Sigmoid colon (tissue), 7 donors: ENCODE data around the gene HCN3. TPM values are rescaled to one million over a fixed set of nuclear protein-coding genes. Genes with fewer than 3 reads are reported as not detected.
"Not testable (repeated sequence)": the region's sequence is repeated elsewhere in the genome, so short reads cannot be mapped to it uniquely, and the experiment has no call there.

ENCODE experiments used
- DNase-seq: peaks from one replicate; pipeline ENCODE4 v3.0.0-alpha.2; 2019
- H3K27ac ChIP-seq, 4 donors: fragments of 200-600 bp; sonication (generic); one replicate each; pipeline ENCODE4 v1.5.1; 2016 to 2019; ENCODE audit warnings: mild to moderate bottlenecking in 1 of 4
- H3K27me3 ChIP-seq, 3 donors: fragments of 200-600 bp; sonication (generic); one replicate each; pipeline ENCODE4 v1.5.1; 2019; ENCODE audit warnings: mild to moderate bottlenecking in 1 of 3
- H3K36me3 ChIP-seq, 4 donors: fragments of 200-600 bp; sonication (generic); one replicate each; pipeline ENCODE4 v1.5.1; 2016 to 2019
- H3K4me1 ChIP-seq, 4 donors: fragments of 200-600 bp; sonication (generic); one replicate each; pipeline ENCODE4 v1.5.1; 2017 to 2019
- H3K4me3 ChIP-seq, 4 donors: fragments of 200-600 bp; sonication (generic); one replicate each; pipeline ENCODE4 v1.5.1; 2017 to 2019; ENCODE audit warnings: mild to moderate bottlenecking in 2 of 4, moderate library complexity in 1 of 4
- H3K9me3 ChIP-seq, 4 donors: fragments of 200-600 bp in 3 of 4; sonication (generic) in 3 of 4; one replicate each; pipeline versions ENCODE4 v1.5.1 to v1.6.1; 2013 to 2019
- EP300 ChIP-seq, 4 donors: sonication (generic); formaldehyde crosslinking; IDR thresholded peaks; one replicate each; pipeline ENCODE4 v1.6.1; 2017; ENCODE audit warnings: antibody characterized with exemption in 4 of 4
- POLR2A ChIP-seq, 2 donors: fragments of 450-650 bp; IDR thresholded peaks; one replicate each; pipeline ENCODE4 v1.6.1; 2016; ENCODE audit warnings: antibody characterized with exemption in 2 of 2, mild to moderate bottlenecking in 2 of 2, moderate library complexity in 2 of 2
- POLR2AphosphoS5 ChIP-seq, 4 donors: sonication (generic); formaldehyde crosslinking; IDR thresholded peaks; one replicate each; pipeline ENCODE4 v1.6.1; 2017; ENCODE audit warnings: antibody characterized with exemption in 4 of 4
- WGBS, 2 donors: extraction: QIAGEN DNeasy Blood & Tissue Kit; methylation state at CpG; one replicate each; pipeline ENCODE4 v1.1.7; 2013; 5-methylcytosine and 5-hydroxymethylcytosine counted together
- intact Hi-C: fragments of 100-400 bp; cut with DNase I; formaldehyde crosslinking; loops from one replicate; pipeline ENCODE4 v1.15.1; 2023
- polyA plus RNA-seq, 3 donors: library from polyadenylated mRNA; stranded (reverse); fragments of 200-250 nt; gene quantifications; one replicate each; pipeline ENCODE4 v1.2.3, GENCODE V29; 2013
- total RNA-seq, 4 donors: library from RNA; depleted of rRNA; stranded (reverse); fragments of >200 nt; gene quantifications; one replicate each; pipeline ENCODE4 v1.1.0, GENCODE V29; 2016
- TF ChIP-seq, protein P1 (sequence below), 4 experiments: fragments of 450-650 bp in 3 of 4; fragments of 200-600 bp in 1 of 4; IDR thresholded peaks; one replicate each; pipeline ENCODE4 v1.5.1; 2016 to 2019; ENCODE audit warnings: antibody characterized with exemption in 4 of 4, mild to moderate bottlenecking in 3 of 4, moderate library complexity in 2 of 4
- donor health status: healthy with polysubstance abuse.
- donor health status: Bipolar disorder and iron deficiency.
- donor health status: healthy.

The HCN3 gene
- total RNA-seq (1 to 10 TPM; 1.2 to 5.5 (median 2.3) TPM), polyA plus RNA-seq (1 to 10 TPM in 2 of 3 donors, under 1 TPM in 1; 0.69 to 8.6 (median 1.2) TPM)

DNA sequence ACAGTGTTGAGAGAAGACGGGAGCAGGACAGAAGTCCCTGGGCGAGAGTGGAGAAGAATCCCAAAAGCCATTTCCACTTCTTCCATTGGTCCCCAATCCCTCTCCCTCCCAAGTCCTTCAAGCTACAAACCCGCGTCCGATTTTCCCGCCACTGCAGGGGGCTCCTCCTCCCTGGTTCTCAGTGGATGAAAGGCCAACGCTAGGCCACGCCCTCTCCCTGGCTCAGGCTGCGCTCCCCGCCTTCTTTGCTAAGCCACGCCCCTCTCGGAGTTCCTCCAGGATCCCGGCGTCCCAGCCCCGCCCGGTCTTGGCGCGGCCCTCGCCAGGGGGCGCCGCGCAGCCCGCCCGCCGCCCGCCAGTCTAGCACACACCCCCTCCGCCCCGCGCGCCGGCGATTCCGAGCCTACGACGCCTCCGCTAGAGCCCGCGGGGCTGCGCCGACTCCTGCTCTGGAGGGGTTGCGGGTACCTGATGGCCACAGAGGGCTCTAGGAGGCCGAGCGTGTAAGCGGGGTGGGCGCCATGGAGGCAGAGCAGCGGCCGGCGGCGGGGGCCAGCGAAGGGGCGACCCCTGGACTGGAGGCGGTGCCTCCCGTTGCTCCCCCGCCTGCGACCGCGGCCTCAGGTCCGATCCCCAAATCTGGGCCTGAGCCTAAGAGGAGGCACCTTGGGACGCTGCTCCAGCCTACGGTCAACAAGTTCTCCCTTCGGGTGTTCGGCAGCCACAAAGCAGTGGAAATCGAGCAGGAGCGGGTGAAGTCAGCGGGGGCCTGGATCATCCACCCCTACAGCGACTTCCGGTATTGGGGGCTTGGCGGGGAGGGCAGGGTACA lies at the start of gene HCN3:
HCN3 (plus strand) TSS at position 394 of the 832 bp plus-strand sequence; CDS start at position 522, 128 bp downstream.
- Histone ChIP-seq H3K36me3 (no peaks in the 10 kb centered on the region), H3K4me3 (peak within 1 kb of the TSS; percentile 55 to 86 (median 68)), H3K27me3 (no peaks in the 10 kb centered on the region), H3K4me1 (peaks cover 0 to 29% (median 23%) of the 10 kb centered on the region in 4 donors), H3K9me3 (no peaks in the 10 kb centered on the region), H3K27ac (peak within 1 kb of the TSS; percentile 70 to 79 (median 77))
- WGBS, 2 donors = 1% methylated on average over 68 of the region's 68 CpGs
- peak; percentile 99 for DNase-seq
- intact Hi-C loops = loop anchor here (1.0 to 5.0 kb wide), 2 partner anchors 46 to 315 kb away; no protein-coding TSS in a partner anchor
- no peak for TF ChIP-seq POLR2AphosphoS5 (IDR thresholded peaks at IDR 0.05)
- TF ChIP-seq, protein P1, sequence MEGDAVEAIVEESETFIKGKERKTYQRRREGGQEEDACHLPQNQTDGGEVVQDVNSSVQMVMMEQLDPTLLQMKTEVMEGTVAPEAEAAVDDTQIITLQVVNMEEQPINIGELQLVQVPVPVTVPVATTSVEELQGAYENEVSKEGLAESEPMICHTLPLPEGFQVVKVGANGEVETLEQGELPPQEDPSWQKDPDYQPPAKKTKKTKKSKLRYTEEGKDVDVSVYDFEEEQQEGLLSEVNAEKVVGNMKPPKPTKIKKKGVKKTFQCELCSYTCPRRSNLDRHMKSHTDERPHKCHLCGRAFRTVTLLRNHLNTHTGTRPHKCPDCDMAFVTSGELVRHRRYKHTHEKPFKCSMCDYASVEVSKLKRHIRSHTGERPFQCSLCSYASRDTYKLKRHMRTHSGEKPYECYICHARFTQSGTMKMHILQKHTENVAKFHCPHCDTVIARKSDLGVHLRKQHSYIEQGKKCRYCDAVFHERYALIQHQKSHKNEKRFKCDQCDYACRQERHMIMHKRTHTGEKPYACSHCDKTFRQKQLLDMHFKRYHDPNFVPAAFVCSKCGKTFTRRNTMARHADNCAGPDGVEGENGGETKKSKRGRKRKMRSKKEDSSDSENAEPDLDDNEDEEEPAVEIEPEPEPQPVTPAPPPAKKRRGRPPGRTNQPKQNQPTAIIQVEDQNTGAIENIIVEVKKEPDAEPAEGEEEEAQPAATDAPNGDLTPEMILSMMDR (IDR thresholded peaks at IDR 0.05) = peak in 2 of 4 experiments; percentile 21 to 61

DNA sequence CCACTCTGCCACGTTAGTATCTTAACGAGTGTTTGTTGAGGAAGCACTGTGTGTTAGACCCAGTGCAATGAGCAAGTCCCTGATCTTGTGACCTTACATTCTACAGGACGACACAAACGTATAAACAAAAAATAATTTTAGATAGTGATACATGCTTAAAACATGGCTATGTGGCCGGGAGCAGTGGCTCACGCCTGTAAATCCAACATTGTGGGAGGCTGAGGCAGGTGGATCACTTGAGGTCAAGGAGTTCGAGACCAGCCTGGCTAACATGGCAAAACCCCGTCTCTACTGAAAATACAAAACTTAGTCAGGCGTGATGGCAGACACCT lies 49.2 kb upstream of the HCN3 start:
- Histone ChIP-seq H3K9me3 (no peaks in the 10 kb centered on the region), H3K4me3 (peak overlapping the region; percentile 6 to 63 (median 56)), H3K27me3 (no peaks in the 10 kb centered on the region), H3K36me3 (no peaks in the 10 kb centered on the region), H3K27ac (peak overlapping the region; percentile 85 to 93 (median 90)), H3K4me1 (peaks cover 0 to 52% (median 43%) of the 10 kb centered on the region in 4 donors)
- intact Hi-C loops = loop anchor here (5.0 kb wide), 1 partner anchor 56 kb away; the partner anchor contains the start of genes KRTCAP2 and TRIM46
- no peak for DNase-seq
- TF ChIP-seq POLR2A (IDR thresholded peaks at IDR 0.05) = no peak
- TF ChIP-seq, protein P1 (IDR thresholded peaks at IDR 0.05) = no peak
- no peak for TF ChIP-seq EP300 (IDR thresholded peaks at IDR 0.05)
- TF ChIP-seq POLR2AphosphoS5 (IDR thresholded peaks at IDR 0.05) = no peak
- 52 to 67% methylated on average over 9 of the region's 9 CpGs for WGBS, 2 donors

DNA sequence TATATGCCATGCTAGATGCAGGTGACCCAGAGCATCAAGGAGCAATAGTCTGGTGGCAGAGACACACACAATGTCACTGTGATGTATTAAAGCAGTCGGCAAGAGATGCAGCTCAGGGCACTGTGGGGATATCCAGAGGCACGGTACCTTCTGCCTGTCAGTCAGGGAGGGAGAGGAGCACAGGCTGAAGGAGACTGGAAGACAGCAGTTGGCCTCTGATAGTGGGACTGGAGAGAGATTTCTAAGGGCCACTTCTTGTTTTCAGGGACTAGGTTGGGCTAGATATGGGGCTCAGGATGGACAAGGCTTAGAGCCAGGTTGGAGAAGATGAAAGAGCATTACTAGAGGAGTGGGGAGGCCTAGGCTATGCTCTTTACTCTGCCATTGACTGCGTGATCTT lies 46.0 kb upstream of the HCN3 start:
- Histone ChIP-seq H3K4me1 (peaks cover 0 to 32% (median 27%) of the 10 kb centered on the region in 4 donors), H3K27ac (peak overlapping the region in 3 of 4 donors; percentile 66 to 73 (median 72))
- H3K9me3 ChIP-seq, H3K36me3 ChIP-seq, DNase-seq, intact Hi-C loops, H3K27me3 ChIP-seq, H3K4me3 ChIP-seq: not testable (repeated sequence)
- WGBS, 2 donors = 66 to 82% methylated on average over 3 of the region's 3 CpGs

DNA sequence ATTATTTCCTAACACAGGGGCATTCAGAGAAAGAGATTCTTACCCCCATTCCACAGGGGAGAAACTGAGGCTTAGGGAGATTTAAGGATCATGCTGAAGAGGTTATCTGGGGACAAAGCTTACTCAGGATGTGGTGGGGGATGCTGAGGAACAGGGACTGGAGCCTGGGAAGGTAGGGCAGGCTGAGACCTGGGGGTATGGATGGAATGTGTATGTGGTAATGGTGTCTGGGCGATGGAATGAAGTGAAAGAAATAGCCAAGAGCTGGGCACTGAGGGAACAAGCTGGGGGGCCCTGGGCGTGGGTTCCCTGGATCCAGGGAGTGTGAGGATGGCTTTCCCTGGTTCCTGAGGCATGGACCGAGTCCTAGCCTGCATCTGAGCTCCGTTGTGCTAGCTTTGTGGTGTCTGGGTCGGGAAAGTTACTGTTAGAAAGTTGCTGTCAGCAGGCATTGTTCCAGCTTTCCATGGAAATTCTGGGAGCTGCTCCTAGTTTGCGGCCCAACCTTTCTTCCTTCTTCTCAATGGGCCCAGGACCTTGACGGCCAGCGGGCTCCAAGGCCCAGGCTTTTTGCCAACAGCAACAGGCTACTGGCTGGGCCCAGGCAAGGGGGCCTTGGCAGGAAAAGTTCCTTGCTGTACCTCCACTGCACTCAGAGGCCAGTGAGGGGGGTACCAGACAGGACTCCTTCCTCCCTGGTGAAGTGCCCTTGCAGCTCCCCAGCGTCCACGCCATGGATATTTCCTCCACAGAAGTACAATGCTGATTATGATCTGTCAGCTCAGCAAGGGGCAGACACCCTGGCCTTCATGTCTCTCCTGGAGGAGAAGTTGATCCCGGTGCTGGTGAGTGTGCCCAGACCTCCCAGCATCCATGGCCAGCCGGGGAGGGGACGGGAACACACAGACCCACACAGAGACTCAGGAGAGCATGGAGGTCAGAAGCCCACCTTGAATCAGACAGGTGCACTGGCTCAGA lies 45.0 kb upstream of the HCN3 start:
- H3K4me3 ChIP-seq, intact Hi-C loops, H3K9me3 ChIP-seq, H3K27me3 ChIP-seq: not testable (repeated sequence)
- H3K36me3 ChIP-seq = peaks cover 0 to 15% (median 10%) of the 10 kb centered on the region in 4 donors
- DNase-seq = peak; percentile 81
- WGBS, 2 donors = 80 to 82% methylated on average over 13 of the region's 13 CpGs
- peaks cover 0 to 23% (median 20%) of the 10 kb centered on the region in 4 donors for H3K4me1 ChIP-seq
- peak overlapping the region; percentile 58 to 73 (median 69) for H3K27ac ChIP-seq

DNA sequence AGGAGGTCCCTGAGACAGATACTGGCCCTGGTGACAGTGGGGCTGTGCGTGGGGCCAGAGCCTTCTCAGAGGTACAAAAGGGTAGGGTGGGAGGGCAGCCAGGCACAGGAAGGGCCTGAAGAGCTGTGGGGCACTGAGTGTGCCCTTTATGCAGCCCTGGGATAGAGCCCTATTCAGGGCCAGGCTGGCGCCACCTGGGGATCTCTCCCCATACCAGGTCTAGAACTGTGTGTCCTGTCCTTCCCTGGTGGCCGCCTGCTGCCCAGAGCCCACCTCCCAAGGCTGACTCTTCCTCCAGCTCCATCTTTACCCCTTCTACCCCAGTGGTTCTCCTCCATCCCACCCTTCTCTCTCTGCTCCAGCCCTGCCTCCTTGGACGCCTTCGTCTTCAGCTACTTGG lies 43.8 kb upstream of the HCN3 start:
- Histone ChIP-seq H3K36me3 (peaks cover 0 to 23% (median 12%) of the 10 kb centered on the region in 4 donors), H3K4me1 (peaks cover 0 to 17% (median 13%) of the 10 kb centered on the region in 4 donors)
- DNase-seq, H3K27ac ChIP-seq, H3K27me3 ChIP-seq, H3K4me3 ChIP-seq, intact Hi-C loops, H3K9me3 ChIP-seq: not testable (repeated sequence)
- WGBS, 2 donors = 73 to 93% methylated on average over 1 to 2 of the region's 5 CpGs

DNA sequence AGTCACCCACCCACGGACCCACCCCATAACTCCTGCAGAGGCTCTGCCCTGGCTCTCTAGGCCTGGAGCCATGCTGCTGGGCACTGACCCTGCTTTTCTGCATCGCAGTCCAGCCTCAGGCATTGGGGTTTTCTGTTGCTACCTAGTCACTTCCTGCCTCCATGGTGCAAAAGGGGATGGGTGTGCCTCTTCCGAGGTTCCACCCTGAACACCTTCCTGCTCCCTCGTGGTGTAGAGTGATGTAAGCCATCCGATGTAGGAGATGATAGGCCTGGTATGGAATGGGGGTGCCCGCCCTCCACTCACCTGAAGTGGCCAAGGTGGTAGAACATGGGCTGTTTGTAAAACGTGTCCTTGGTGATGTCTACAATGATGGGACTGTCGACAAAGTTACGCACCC lies 41.9 kb upstream of the HCN3 start:
- 84 to 93% methylated on average over 8 to 9 of the region's 9 CpGs for WGBS, 2 donors
- Histone ChIP-seq H3K36me3 (peaks cover 0 to 36% (median 12%) of the 10 kb centered on the region in 4 donors), H3K4me1 (peaks cover 0 to 23% (median 18%) of the 10 kb centered on the region in 4 donors)
- H3K4me3 ChIP-seq, intact Hi-C loops, H3K27me3 ChIP-seq, DNase-seq, H3K27ac ChIP-seq, H3K9me3 ChIP-seq: not testable (repeated sequence)
